H1 (cell line): Measurements from ENCODE around the gene ELAPOR2. TPM values are rescaled to one million over a fixed set of nuclear protein-coding genes. Genes with fewer than 3 reads are reported as not detected.

ENCODE experiments used
- ATF2 ChIP-seq: IDR thresholded peaks from 2 replicates; pipeline ENCODE4 v1.6.1; 2012; ENCODE audit warnings: low read length, inconsistent platforms
- BRCA1 ChIP-seq: IDR thresholded peaks from 2 replicates; pipeline ENCODE4 v1.6.1; 2012; ENCODE audit warnings: low read depth, low read length, improper control_type of control experiment
- EP300 ChIP-seq, 2 experiments: IDR thresholded peaks; 1 replicate in 1 of 2; 2 replicates in 1 of 2; pipeline ENCODE4 v1.6.1; 2011 to 2012; ENCODE audit warnings: low read depth in 2 of 2, low read length in 2 of 2, mild to moderate bottlenecking in 2 of 2, borderline replicate concordance in 1 of 2, inconsistent platforms in 1 of 2, moderate library complexity in 1 of 2
- JUN ChIP-seq: IDR thresholded peaks from 2 replicates; pipeline ENCODE4 v1.6.1; 2011; ENCODE audit warnings: low read depth, mild to moderate bottlenecking, improper control_type of control experiment, low read length
- JUND ChIP-seq: IDR thresholded peaks from 2 replicates; pipeline ENCODE4 v1.6.1; 2011; ENCODE audit warnings: mild to moderate bottlenecking, improper control_type of control experiment, low read length
- PHF8 ChIP-seq: fragments of 200-600 bp; sonication (generic); conservative IDR thresholded peaks from 2 replicates; pipeline ENCODE4 v1.7.1; 2012; ENCODE audit warnings: low read depth, mild to moderate bottlenecking, inconsistent platforms, low read length, moderate library complexity
- polyA plus RNA-seq, 7 experiments: library from polyadenylated mRNA; depleted of rRNA in 3 of 7; stranded (reverse) in 5 of 7; unstranded in 2 of 7; fragments of >200 nt in 5 of 7; fragments of 200-250 nt in 2 of 7; gene quantifications; 1 replicate in 5 of 7; 2 replicates in 1 of 7; 4 replicates in 1 of 7; pipeline versions ENCODE4 v1.2.1 to v1.2.3, GENCODE V29; 2011 to 2013; ENCODE audit warnings: missing spikeins in 2 of 7, mixed read lengths in 2 of 7
- total RNA-seq: library from RNA; stranded (reverse); fragmentation: NEBNext Ultra II Directional; extraction: Animal tissue kit (Norgen Biotek cat#: 25700); gene quantifications from 2 replicates; pipeline ENCODE4 v1.2.1, GENCODE V29; 2021

The ELAPOR2 gene
- total and polyA plus RNA-seq, 2 of the 8 experiments (the other 6 are each of a cell fraction or from before 2014, with no cell fraction given), result 12.9 to 32.9 TPM

GRCh38 chr7:87056346-87056745, 3.1 kb downstream of the ELAPOR2 start (continued):
- TF ChIP-seq ATF2 (no peak), PHF8 (no peak), JUND (no peak), JUN (no peak), BRCA1 (no peak), EP300 (IDR thresholded peaks at IDR 0.05; ENCODE audit: borderline replicate concordance in 1 of 2, low read depth in 2 of 2, low read length in 2 of 2) (no peak)
- TF ChIP-seq, all 59 proteins: peak for 0
